ENCODE measurements around the gene NDEL1.

Gene NDEL1

DNA sequence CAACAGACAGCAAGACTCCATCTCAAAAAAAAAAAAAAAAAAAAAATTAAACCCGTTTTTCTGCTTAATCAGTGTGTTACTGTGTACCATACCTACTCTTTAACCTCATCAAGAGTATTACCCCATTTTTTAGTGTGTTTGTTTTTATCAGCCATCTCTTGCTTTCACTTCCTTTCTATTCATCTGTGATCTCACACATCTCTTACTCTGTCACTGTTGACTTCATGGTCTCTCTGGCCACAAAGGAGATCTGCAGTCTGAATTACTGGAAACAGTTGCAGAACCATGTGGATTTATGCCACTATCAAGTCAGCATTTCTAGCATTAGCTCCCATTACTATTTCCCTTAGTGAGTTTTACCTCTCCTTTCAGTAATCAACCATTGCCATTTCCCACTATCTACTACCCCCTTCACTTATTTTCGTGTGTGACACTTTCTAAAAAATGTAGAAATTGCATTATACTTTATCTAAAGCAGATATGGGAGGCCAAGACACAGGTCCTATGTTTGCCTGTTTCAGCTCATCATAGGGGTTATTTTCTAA lies 20.1 kb downstream of the NDEL1 start:
- no peak for DNase-seq (ENCODE audit: low read depth, low spot score)

DNA sequence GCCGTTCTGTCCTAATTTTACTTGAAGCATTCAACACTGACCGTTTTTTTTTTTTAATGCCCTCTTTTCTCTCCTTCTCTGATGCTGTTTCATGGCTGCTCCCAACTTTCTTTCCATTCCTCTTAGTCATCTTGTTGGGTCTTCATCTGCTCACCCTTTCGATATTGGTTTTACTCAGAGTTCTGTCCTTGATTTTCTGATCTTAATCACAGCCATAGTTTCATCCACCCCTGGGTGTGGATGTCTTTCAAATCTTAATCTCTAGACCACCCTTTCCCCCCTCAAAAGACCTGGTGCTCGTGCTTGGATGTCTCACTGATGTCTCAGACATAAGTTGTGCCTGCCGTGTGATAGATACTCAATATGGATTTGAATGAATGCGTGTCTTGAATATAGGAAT lies 22.4 kb downstream of the NDEL1 start:
- no peak for DNase-seq (ENCODE audit: low read depth, low spot score)

DNA sequence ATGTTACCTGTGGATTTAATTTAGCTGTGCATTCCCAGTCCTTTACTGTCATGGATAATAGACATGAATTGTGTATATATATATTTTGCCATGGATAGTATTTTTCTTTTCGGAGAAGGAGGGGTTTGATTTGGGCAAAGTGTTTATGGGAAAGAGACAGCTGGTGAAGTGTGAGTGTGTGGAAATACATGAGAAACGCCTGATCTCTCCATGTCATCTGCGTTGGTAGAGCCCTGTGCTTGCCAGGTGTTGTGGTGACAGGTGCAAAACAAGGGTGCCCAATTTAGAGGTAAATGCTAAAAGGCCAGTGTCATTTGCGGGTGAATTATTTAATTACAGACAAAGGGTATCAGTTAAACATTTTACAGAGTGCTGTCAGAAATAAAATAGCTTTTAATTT lies 23.4 kb downstream of the NDEL1 start:
- DNase-seq (ENCODE audit: low read depth, low spot score) = no peak

DNA sequence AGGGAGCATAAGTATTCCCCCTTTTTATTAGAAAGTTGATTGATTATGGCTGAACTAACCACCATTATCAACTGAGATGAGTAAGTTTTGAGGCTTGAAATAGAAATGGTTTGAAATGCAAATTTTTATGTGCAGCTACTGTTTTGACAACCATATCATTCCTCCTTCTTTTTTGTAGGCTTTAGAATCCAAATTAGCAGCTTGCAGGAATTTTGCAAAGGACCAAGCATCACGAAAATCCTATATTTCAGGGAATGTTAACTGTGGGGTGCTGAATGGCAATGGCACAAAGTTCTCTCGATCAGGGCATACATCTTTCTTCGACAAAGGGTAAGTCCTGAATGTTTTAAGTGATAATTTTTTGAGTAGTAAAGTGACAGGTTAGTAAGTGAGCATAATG lies 24.1 kb downstream of the NDEL1 start:
- DNase-seq (ENCODE audit: low read depth, low spot score) = no peak

GRCh38 chr17:8462564-8462963 lies 26.9 kb downstream of the NDEL1 start:
- no peak for DNase-seq (ENCODE audit: low read depth, low spot score)

DNA sequence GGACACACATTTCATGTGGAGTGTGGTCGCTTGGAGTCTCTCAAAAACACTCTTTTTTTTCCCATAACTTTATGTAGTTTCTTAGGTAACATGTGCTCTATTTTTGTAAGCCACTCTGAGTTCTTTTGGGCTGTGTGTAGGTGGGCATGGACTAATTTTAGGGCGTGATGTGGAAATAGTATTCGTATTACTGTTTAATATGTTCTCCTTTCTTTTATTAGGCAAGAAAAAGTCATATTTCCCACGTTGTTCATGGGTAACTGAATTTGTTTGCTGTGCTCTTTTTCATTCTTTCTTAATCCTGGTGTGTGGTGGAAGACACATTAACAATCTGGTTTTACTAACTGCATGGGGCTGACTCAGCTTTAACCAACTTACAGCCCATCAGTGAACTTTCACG lies 27.4 kb downstream of the NDEL1 start:
- DNase-seq (ENCODE audit: low read depth, low spot score) = no peak

GRCh38 chr17:8464941-8465340 lies 29.3 kb downstream of the NDEL1 start:
- no peak for DNase-seq (ENCODE audit: low read depth, low spot score)

- DNase-seq (ENCODE audit: low read depth, low spot score) = no peak
These were observed 29.7 kb downstream of the NDEL1 start for GRCh38 chr17:8465356-8465755.

DNA sequence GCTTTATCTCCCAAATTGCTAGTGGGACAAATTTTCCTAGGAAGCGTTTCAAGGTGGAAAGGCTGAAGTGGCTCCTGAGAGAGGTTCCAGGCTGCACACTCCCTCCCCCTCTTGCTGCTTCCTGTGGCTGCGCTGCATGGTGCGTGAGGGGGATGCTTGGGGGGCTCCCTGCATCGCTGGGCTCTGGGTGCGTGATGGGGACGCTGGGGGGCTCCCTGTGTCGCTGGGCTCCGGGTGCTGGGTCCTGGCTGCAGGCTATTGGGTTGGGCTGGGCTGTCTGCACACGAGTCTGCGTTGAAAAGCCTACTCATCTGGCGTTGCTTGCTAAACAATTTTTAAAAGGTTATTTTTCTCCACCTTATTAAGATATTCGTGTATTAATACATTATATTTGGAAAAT lies 30.1 kb downstream of the NDEL1 start:
- no peak for DNase-seq (ENCODE audit: low read depth, low spot score)

- no peak for DNase-seq (ENCODE audit: low read depth, low spot score)
These were observed 30.8 kb downstream of the NDEL1 start for GRCh38 chr17:8466456-8466855.

GRCh38 chr17:8466873-8467272 lies 31.2 kb downstream of the NDEL1 start:
- no peak for DNase-seq (ENCODE audit: low read depth, low spot score)

DNA sequence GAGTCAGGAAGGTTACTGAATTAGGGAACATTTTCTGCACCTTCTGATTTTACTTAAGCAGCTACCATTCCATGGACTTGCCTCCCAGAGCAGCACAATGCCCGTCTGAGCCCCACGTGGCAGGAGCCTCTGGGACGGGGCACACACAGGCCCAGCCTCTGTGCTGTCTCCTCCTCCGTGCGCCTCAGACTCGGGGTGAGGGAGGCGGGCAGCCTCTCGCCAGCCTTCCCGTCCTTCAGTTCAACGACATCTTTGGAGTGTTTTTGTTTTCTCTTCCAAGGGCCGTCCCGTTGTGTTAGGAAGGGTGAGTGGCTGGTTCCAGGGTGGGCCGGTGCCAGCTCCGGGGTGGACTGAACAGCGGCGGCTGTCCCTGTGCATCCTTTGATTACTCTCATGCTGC lies 31.8 kb downstream of the NDEL1 start:
- no peak for DNase-seq (ENCODE audit: low read depth, low spot score)

DNA sequence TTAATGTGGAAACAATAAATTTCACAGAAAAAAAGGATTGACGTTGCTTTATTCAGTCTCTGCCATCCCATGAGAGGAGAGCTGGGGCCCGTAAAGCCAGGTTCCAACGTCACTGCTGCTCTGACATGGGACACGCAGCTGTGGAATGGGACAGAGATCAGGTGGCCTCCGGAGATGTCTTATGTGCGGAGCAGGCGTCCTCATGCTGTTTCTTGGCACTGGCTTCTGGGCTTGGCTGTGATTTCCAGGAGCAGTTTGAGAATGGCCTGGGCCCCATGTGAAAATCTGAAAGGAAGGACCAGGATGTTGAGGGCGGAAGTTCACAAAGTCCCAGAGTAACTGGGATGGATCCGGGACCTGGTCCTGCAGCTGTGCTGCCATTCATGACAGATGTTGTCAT lies 32.4 kb downstream of the NDEL1 start:
- DNase-seq (ENCODE audit: low read depth, low spot score) = no peak

GRCh38 chr17:8468980-8469379 lies 33.3 kb downstream of the NDEL1 start:
- DNase-seq (ENCODE audit: low read depth, low spot score) = no peak

GRCh38 chr17:8469964-8470363 lies 34.3 kb downstream of the NDEL1 start:
- no peak for DNase-seq (ENCODE audit: low read depth, low spot score)

DNA sequence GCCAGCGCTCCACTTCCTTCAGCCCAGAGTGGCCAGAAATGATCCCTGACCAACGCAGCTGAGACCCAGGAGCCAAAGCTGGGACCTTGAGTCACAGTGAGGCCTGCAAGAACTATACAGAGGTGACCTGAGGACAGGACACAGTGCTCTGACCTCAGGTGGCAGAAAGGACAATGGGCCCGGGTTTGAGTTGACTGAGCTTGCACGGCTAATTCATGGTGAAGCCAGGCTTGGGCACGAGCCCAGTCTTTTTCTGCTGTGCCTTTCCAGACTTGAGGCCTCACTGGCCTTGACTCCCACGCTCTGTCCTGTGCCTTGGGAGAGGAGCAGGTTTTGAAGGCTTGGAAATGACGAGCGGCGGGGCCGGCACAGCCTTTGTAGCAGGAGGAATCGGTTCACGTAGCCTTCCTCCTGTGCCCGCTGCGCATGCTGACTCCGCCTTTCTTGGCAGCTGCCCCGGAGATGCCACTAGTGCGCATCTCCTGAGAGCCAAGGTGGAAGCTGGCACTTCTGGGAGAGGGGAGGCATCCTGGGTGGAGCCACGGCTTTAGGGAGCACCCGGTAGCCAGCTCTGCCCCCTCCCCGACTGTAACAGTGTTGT lies 34.9 kb downstream of the NDEL1 start:
- no peak for DNase-seq (ENCODE audit: low read depth, low spot score)

- no peak for DNase-seq (ENCODE audit: low read depth, low spot score)
These were observed 37.0 kb downstream of the NDEL1 start for GRCh38 chr17:8472663-8473062.

- DNase-seq (ENCODE audit: low read depth, low spot score) = no peak
These were observed 37.9 kb downstream of the NDEL1 start for GRCh38 chr17:8473451-8474192.

- DNase-seq (ENCODE audit: low read depth, low spot score) = no peak
These were observed 39.1 kb downstream of the NDEL1 start for GRCh38 chr17:8474826-8475225.

- no peak for DNase-seq (ENCODE audit: low read depth, low spot score)
These were observed 39.5 kb downstream of the NDEL1 start for GRCh38 chr17:8475227-8475626.

GRCh38 chr17:8475781-8476180 lies 40.1 kb downstream of the NDEL1 start:
- DNase-seq (ENCODE audit: low read depth, low spot score) = no peak

- DNase-seq (ENCODE audit: low read depth, low spot score) = no peak
These were observed 41.1 kb downstream of the NDEL1 start for GRCh38 chr17:8476741-8477140.

GRCh38 chr17:8477171-8477570 lies 41.5 kb downstream of the NDEL1 start:
- DNase-seq (ENCODE audit: low read depth, low spot score) = no peak

Data from brain pericyte (primary cell).